ENCODE data around the gene STRBP.

Gene STRBP

GRCh38 chr9:123102375-123103113 lies 165.8 kb downstream of the STRBP start:
- ChIA-PET POLR2A (no interaction called here), CTCF (interaction anchor here (1.0 to 4.5 kb wide), 14 partner anchors 8 to 251 kb away, joined by 3 to 36 read pairs (median 5); no protein-coding TSS in a partner anchor)
- no peak for DNase-seq (ENCODE audit: extremely low spot score)
- peak; percentile 41 for TF ChIP-seq CTCF (IDR thresholded peaks at IDR 0.05; ENCODE audit: control extremely low read depth, extremely low read depth, low read depth, missing control alignments)

DNA sequence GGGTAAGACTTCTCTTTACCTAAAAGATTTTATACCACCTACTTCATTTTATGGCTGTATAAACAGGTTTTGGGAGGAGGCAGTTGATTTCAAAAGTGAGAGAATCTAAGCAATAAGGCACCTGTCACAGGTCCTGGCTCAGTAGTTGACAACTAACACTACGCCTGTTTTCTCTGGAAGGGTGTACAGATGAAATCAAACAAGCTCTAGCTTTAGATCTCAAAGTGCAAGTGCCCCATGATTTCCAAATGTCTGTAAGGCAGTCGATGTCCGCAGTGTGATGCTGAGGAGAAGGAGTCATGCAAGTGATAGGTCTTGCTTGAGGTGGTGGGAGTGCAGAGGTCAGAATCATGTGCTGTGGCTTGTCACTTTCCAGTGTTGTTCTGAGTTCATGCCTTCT lies 168.8 kb downstream of the STRBP start:
- ChIA-PET CTCF (interaction anchor here (1.0 to 1.8 kb wide), 3 partner anchors 9 to 250 kb away, joined by 3 to 4 read pairs (median 4); no protein-coding TSS in a partner anchor), POLR2A (interaction anchor here (0.6 kb wide), 1 partner anchor 224 kb away, joined by 3 read pairs; no protein-coding TSS in a partner anchor)
- no peak for TF ChIP-seq CTCF (IDR thresholded peaks at IDR 0.05; ENCODE audit: control extremely low read depth, extremely low read depth, low read depth, missing control alignments)

DNA sequence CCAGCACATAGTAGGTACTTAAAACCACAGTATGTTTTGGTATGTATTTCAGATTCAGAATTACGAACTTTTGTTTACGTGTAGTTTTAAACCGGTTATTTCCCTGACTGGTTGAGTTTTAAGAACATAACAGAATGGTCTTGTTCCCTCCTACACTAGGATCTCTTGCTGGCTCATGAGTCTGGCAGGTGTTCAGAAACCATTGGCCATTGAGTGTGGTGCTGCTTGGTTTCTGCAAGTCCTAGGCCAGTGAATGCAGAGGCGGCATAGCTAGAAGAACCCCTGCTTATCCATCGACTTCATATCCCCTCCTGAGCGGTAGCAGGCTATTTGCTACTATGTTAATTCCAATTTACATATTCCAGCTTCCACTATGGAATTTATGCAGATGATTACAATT lies 169.3 kb downstream of the STRBP start:
- no peak for TF ChIP-seq CTCF (IDR thresholded peaks at IDR 0.05; ENCODE audit: control extremely low read depth, extremely low read depth, low read depth, missing control alignments)
- DNase-seq (ENCODE audit: extremely low spot score), result no peak
- ChIA-PET POLR2A (no interaction called here), CTCF (interaction anchor here (1.0 to 1.8 kb wide), 3 partner anchors 10 to 251 kb away, joined by 3 to 4 read pairs (median 4); no protein-coding TSS in a partner anchor)

More for the DNA sequence above, 168.8 kb downstream of the STRBP start:
- DNase-seq (ENCODE audit: extremely low spot score), result no peak

DNA sequence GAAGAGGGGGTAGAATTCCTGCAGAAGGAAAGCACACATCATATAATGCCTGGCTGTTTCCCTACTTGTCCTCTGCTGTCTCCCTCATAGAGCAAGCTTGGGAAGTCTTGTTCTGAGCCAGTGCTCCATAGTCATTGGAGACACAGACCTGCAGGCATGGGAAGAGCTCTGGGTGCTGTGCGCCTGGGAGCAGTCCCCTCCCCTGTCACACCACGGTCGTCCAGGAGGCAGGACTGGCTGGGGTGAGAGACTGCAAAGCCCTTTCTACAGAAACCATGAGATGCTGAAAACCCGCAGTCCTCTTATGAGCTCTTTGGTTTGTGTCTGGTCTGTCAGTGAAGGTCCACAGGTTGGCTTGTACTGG lies 170.3 kb downstream of the STRBP start:
- POLR2A ChIA-PET, result no interaction called here
- CTCF ChIA-PET, result interaction anchor here (1.2 to 1.5 kb wide), 3 partner anchors 10 to 16 kb away, joined by 3 to 6 read pairs (median 3); no protein-coding TSS in a partner anchor
- no peak for TF ChIP-seq CTCF (IDR thresholded peaks at IDR 0.05; ENCODE audit: control extremely low read depth, extremely low read depth, low read depth, missing control alignments)
- no peak for DNase-seq (ENCODE audit: extremely low spot score)

GRCh38 chr9:123097430-123098095 lies 170.8 kb downstream of the STRBP start:
- no peak for TF ChIP-seq CTCF (IDR thresholded peaks at IDR 0.05; ENCODE audit: control extremely low read depth, extremely low read depth, low read depth, missing control alignments)
- CTCF ChIA-PET, result interaction anchor here (1.0 to 1.5 kb wide), 4 partner anchors 9 to 253 kb away, joined by 3 to 6 read pairs (median 4); no protein-coding TSS in a partner anchor
- POLR2A ChIA-PET, result no interaction called here
- DNase-seq (ENCODE audit: extremely low spot score), result no peak

GRCh38 chr9:123096987-123097386 lies 171.4 kb downstream of the STRBP start:
- TF ChIP-seq CTCF (IDR thresholded peaks at IDR 0.05; ENCODE audit: control extremely low read depth, extremely low read depth, low read depth, missing control alignments), result no peak
- POLR2A ChIA-PET, result no interaction called here
- DNase-seq (ENCODE audit: extremely low spot score), result no peak
- CTCF ChIA-PET, result interaction anchor here (1.0 to 1.5 kb wide), 2 partner anchors 11 to 254 kb away, joined by 4 to 6 read pairs; no protein-coding TSS in a partner anchor

All from GM10248 (cell line).